K562 (cell line): ENCODE results near the gene ITGA6. TPM values are rescaled to one million over a fixed set of nuclear protein-coding genes. Genes with fewer than 3 reads are reported as not detected.

Source experiments
- ATAC-seq: fragments of 200-7000 bp; cut with Tn5 transposase; 3 replicates; pipeline ENCODE4 v1.9.1; 2020; ENCODE audit warnings: moderate library complexity
- BruUV-seq: library from RNA; stranded (reverse); fragments of 400-500 nt; replicated peaks from 2 replicates; lab custom pipeline; 2021; lab: Mats Ljungman, UMichigan
- CTCF ChIA-PET: fragments of 300-600 bp; formaldehyde crosslinking; extraction: SDS; loops from one replicate; lab custom pipeline; 2021; ENCODE audit warnings: low intra/inter-chr PET ratio; lab: Yijun Ruan, JAX
- POLR2A ChIA-PET: fragments of 300-600, 350-650 bp; sonication (Branson Sonifier 250); formaldehyde crosslinking; extraction: SDS; loops from one replicate; lab custom pipeline; 2021; ENCODE audit warnings: antibody characterized with exemption, inconsistent platforms; lab: Yijun Ruan, JAX
- DNase-seq, 4 experiments: peaks; one replicate each; pipeline versions ENCODE4 v3.0.0 to v3.0.0-alpha.2; 2011 to 2018; ENCODE audit warnings: low spot score in 3 of 4, mixed read lengths in 3 of 4; ENCODE audit errors: extremely low read depth in 1 of 4
- FAIRE-seq: peaks from 2 replicates; lab custom pipeline; 2011; peaks lifted over from hg19 to GRCh38; lab: Jason Lieb, UNC
- H2AFZ ChIP-seq: 2 replicates; pipeline ENCODE4 v1.6.0; 2011; ENCODE audit warnings: low read depth, low read length, control low read depth, inconsistent platforms
- H3K27ac ChIP-seq: fragments of 200-600 bp; 3 replicates; pipeline ENCODE4 v1.8.0; 2011; ENCODE audit warnings: low read depth, mild to moderate bottlenecking, control low read depth, inconsistent platforms, low read length, moderate library complexity, mixed read lengths; ENCODE audit errors: extremely low read depth
- H3K27me3 ChIP-seq, 2 experiments: fragments of 300-600 bp in 1 of 2; 2 replicates in 1 of 2; 3 replicates in 1 of 2; pipeline versions ENCODE4 v1.6.0 to v1.8.0; 2011; ENCODE audit warnings: inconsistent platforms in 2 of 2, low read length in 2 of 2, mild to moderate bottlenecking in 1 of 2, mixed read lengths in 1 of 2, moderate library complexity in 1 of 2; ENCODE audit not compliant: control insufficient read depth in 2 of 2, insufficient read depth in 2 of 2
- H3K36me3 ChIP-seq: fragments of 300-600 bp; 3 replicates; pipeline ENCODE4 v1.8.0; 2011; ENCODE audit warnings: mild to moderate bottlenecking, low read length, inconsistent platforms; ENCODE audit not compliant: control insufficient read depth, insufficient read depth
- H3K4me1 ChIP-seq, 2 experiments: fragments of 200-600 bp in 1 of 2; replicated peaks in 1 of 2; 2 replicates in 1 of 2; 3 replicates in 1 of 2; pipeline versions ENCODE4 v1.5.1 to v1.8.0; 2011; ENCODE audit warnings: inconsistent platforms in 2 of 2, low read length in 2 of 2, mild to moderate bottlenecking in 1 of 2, mixed read lengths in 1 of 2, moderate library complexity in 1 of 2; ENCODE audit not compliant: control insufficient read depth in 2 of 2, insufficient read depth in 2 of 2
- H3K4me2 ChIP-seq: 2 replicates; pipeline ENCODE4 v1.6.1; 2011; ENCODE audit warnings: low read length, control low read depth, inconsistent platforms, mixed read lengths; ENCODE audit not compliant: insufficient read depth
- H3K4me3 ChIP-seq: fragments of 200-600 bp; sonication (generic), shearing (Covaris generic); 2 replicates; pipeline ENCODE4 v1.5.1; 2016; ENCODE audit warnings: control low read depth, inconsistent platforms
- H3K79me2 ChIP-seq: fragments of 200-600 bp; 3 replicates; pipeline ENCODE4 v1.8.0; 2011; ENCODE audit warnings: low read length, inconsistent platforms; ENCODE audit not compliant: control insufficient read depth, insufficient read depth
- H3K9ac ChIP-seq, 2 experiments: 2 replicates each; pipeline versions ENCODE4 v1.6.0 to v1.6.1; 2011; ENCODE audit warnings: low read depth in 2 of 2, low read length in 2 of 2, control low read depth in 1 of 2, inconsistent platforms in 1 of 2, mild to moderate bottlenecking in 1 of 2, mixed read lengths in 1 of 2; ENCODE audit not compliant: insufficient read depth in 1 of 2
- H3K9me1 ChIP-seq: one replicate; pipeline ENCODE4 v1.6.0; 2011; ENCODE audit warnings: inconsistent platforms, mild to moderate bottlenecking, low read length, moderate library complexity; ENCODE audit not compliant: control insufficient read depth, insufficient read depth
- H3K9me3 ChIP-seq: replicated peaks from 2 replicates; pipeline ENCODE4 v1.5.1; 2011; ENCODE audit warnings: low read depth, low read length, inconsistent platforms; ENCODE audit not compliant: control insufficient read depth, insufficient read depth
- H4K20me1 ChIP-seq: replicated peaks from 2 replicates; pipeline ENCODE4 v1.6.1; 2011; ENCODE audit warnings: low read length, inconsistent platforms, mixed read lengths; ENCODE audit not compliant: control insufficient read depth, insufficient read depth
- HDAC2 ChIP-seq: fragments of 450-650 bp; IDR thresholded peaks from 2 replicates; pipeline ENCODE4 v1.6.1; 2016; ENCODE audit warnings: mild to moderate bottlenecking
- NCOA4 ChIP-seq: fragments of 450-650 bp; IDR thresholded peaks from 2 replicates; pipeline ENCODE4 v1.6.1; 2018; ENCODE audit warnings: mild to moderate bottlenecking; ENCODE audit not compliant: partially characterized antibody
- PTBP1 ChIP-seq: fragments of 200-400 bp; formaldehyde crosslinking; IDR thresholded peaks from 2 replicates; pipeline ENCODE4 v1.6.1; 2017; ENCODE audit warnings: low read depth, low read length
- RBFOX2 ChIP-seq: fragments of 200-400 bp; formaldehyde crosslinking; IDR thresholded peaks from 2 replicates; pipeline ENCODE4 v1.6.1; 2017; ENCODE audit warnings: low read depth, mild to moderate bottlenecking, low read length, moderate library complexity
- RBM39 ChIP-seq: fragments of 200-400 bp; formaldehyde crosslinking; optimal IDR thresholded peaks from 2 replicates; pipeline ENCODE3; 2018; ENCODE audit warnings: low read depth, low read length
- THRAP3 ChIP-seq: fragments of 450-650 bp; IDR thresholded peaks from 2 replicates; pipeline ENCODE4 v1.6.1; 2016; ENCODE audit warnings: mild to moderate bottlenecking, inconsistent platforms, borderline replicate concordance
- TOE1 ChIP-seq, 2 experiments: fragments of 450-650 bp in 1 of 2; sonication (generic) in 1 of 2; formaldehyde crosslinking in 1 of 2; IDR thresholded peaks; 2 replicates each; pipeline versions ENCODE4 v1.7.1 to v1.8.0; 2016 to 2022; ENCODE audit warnings: borderline replicate concordance in 2 of 2, mild to moderate bottlenecking in 2 of 2, antibody characterized with exemption in 1 of 2, inconsistent platforms in 1 of 2, low read depth in 1 of 2, missing genetic modification reagents in 1 of 2, moderate library complexity in 1 of 2
- WGBS: fragments of 100-300 bp; shearing (Covaris generic); methylation state at CpG from one replicate; pipeline ENCODE4 v1.1.6; 2016; ENCODE audit warnings: low coverage, mixed read lengths; ENCODE audit not compliant: insufficient coverage; ENCODE audit errors: missing lambda C conversion rate; 5-methylcytosine and 5-hydroxymethylcytosine counted together
- in situ Hi-C: fragments of 300-500 bp; cut with MboI; formaldehyde crosslinking; loops from 4 replicates; pipeline ENCODE4 v1.15.0; 2018; ENCODE audit warnings: inconsistent platforms, mixed read lengths
- intact Hi-C: fragments of 100-400 bp; cut with micrococcal nuclease; formaldehyde crosslinking; loops from 2 replicates; pipeline ENCODE4 v1.14.2; 2022
- polyA plus RNA-seq, 8 experiments: library from polyadenylated mRNA; depleted of rRNA in 4 of 8; stranded (reverse) in 5 of 8; unstranded in 3 of 8; fragments of >200 nt; fragmentation: Nextera tagmentation in 2 of 8; fragmentation: Illumina TruSeq in 1 of 8; extraction: Ambion mirVana in 2 of 8; extraction: Trizol in 1 of 8; gene quantifications; 2 replicates each; pipeline versions ENCODE4 v1.2.1 to v1.2.3, GENCODE V29; 2011 to 2014; ENCODE audit warnings: inconsistent platforms in 1 of 8, missing spikeins in 1 of 8
- total RNA-seq, 7 experiments: library from RNA; depleted of rRNA in 6 of 7; stranded (reverse); fragments of >200 nt in 6 of 7; fragmentation: Illumina TruSeq in 2 of 7; extraction: Trizol in 2 of 7; gene quantifications; 2 replicates each; pipeline versions ENCODE4 v1.2.1 to v1.2.3, GENCODE V29; 2011 to 2021; ENCODE audit warnings: low replicate concordance in 1 of 7
- TF ChIP-seq, protein P1 (sequence below), 2 experiments: fragments of 450-650 bp; IDR thresholded peaks; 2 replicates each; pipeline ENCODE4 v1.6.1; 2018; ENCODE audit warnings: mild to moderate bottlenecking in 2 of 2, low read depth in 1 of 2; ENCODE audit not compliant: partially characterized antibody in 2 of 2
- TF ChIP-seq, protein P2 (sequence below): fragments of 450-650 bp; IDR thresholded peaks from 2 replicates; pipeline ENCODE4 v1.6.1; 2017; ENCODE audit warnings: antibody characterized with exemption
- TF ChIP-seq, protein P3 (sequence below), 2 experiments: IDR thresholded peaks; 2 replicates each; pipeline ENCODE4 v1.6.1; 2012; ENCODE audit warnings: improper control_type of control experiment in 2 of 2, low read depth in 2 of 2, low read length in 2 of 2, borderline replicate concordance in 1 of 2

The ITGA6 gene
- total and polyA plus RNA-seq, 9 of the 15 experiments (the other 6 are each of a cell fraction or from before 2014, with no cell fraction given), result 0.01 to 0.29 (median 0.05) TPM; not detected in 5

DNA sequence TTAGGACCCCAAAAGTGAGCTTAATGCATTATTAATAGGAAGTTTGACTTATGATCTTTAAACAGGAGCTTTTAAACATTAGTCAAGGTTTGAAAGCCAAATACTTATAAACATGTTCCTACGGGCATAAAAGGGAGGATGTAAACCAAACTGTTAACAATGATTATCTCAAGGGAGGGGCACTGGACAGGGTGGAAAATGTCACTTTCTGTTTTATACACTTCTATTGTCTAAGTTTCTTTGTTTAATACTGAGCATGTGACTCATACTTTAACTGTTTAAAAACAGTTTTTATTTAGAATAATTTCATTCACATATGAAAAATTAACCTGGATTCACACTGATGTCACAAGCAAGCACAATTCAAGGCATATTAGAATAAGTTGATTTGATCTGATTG is 18.3 kb upstream of the ITGA6 start (continued):
- TF ChIP-seq, protein P1, sequence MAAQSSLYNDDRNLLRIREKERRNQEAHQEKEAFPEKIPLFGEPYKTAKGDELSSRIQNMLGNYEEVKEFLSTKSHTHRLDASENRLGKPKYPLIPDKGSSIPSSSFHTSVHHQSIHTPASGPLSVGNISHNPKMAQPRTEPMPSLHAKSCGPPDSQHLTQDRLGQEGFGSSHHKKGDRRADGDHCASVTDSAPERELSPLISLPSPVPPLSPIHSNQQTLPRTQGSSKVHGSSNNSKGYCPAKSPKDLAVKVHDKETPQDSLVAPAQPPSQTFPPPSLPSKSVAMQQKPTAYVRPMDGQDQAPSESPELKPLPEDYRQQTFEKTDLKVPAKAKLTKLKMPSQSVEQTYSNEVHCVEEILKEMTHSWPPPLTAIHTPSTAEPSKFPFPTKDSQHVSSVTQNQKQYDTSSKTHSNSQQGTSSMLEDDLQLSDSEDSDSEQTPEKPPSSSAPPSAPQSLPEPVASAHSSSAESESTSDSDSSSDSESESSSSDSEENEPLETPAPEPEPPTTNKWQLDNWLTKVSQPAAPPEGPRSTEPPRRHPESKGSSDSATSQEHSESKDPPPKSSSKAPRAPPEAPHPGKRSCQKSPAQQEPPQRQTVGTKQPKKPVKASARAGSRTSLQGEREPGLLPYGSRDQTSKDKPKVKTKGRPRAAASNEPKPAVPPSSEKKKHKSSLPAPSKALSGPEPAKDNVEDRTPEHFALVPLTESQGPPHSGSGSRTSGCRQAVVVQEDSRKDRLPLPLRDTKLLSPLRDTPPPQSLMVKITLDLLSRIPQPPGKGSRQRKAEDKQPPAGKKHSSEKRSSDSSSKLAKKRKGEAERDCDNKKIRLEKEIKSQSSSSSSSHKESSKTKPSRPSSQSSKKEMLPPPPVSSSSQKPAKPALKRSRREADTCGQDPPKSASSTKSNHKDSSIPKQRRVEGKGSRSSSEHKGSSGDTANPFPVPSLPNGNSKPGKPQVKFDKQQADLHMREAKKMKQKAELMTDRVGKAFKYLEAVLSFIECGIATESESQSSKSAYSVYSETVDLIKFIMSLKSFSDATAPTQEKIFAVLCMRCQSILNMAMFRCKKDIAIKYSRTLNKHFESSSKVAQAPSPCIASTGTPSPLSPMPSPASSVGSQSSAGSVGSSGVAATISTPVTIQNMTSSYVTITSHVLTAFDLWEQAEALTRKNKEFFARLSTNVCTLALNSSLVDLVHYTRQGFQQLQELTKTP (IDR thresholded peaks at IDR 0.05; ENCODE audit: low read depth in 1 of 2, partially characterized antibody in 2 of 2), result no peak
- no peak for TF ChIP-seq TOE1 (IDR thresholded peaks at IDR 0.05; ENCODE audit: borderline replicate concordance)
- no peak for TF ChIP-seq TOE1 (CRISPR knock-in tag; IDR thresholded peaks at IDR 0.05; ENCODE audit: borderline replicate concordance, low read depth)
- TF ChIP-seq THRAP3, result no peak

DNA sequence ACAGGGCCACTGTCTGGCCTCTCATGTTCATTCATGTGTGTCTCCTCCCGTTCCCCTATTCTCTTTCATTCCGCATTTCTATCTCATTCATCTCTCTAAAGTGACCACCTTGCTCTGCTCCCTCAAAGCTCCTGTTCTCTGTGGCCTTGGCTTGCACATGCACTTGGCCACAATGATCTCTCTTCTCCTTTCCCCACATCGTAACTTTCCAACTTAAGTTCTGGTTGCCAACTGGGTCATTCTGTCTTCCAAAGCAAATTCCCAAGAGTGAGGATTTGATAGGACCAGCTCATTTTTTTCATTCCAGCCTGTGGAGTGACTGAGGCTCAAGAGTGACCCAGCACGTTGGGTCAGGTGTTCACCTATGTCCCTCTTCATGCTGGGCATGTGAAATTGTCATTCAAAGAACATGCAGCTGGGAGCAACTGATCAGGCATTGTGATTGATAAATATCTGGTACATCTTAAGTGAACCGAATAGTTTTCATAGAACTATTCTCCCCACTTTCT is 14.3 kb upstream of the ITGA6 start:
- ATAC-seq, result no peak
- H4K20me1 ChIP-seq, result no peaks in the 10 kb centered on the region
- no peak overlapping the region for H3K9ac ChIP-seq
- POLR2A ChIA-PET, result interaction anchor here (0.6 to 1.0 kb wide), 3 partner anchors 10 to 119 kb away, joined by 3 to 5 read pairs (median 4); no protein-coding TSS in a partner anchor
- no peaks in the 10 kb centered on the region for H3K9me1 ChIP-seq
- H3K4me3 ChIP-seq, result no peak overlapping the region
- CTCF ChIA-PET, result no interaction called here
- no peaks in the 10 kb centered on the region for H3K36me3 ChIP-seq
- no peak for FAIRE-seq
- no peak overlapping the region for H3K4me2 ChIP-seq
- H3K4me1 ChIP-seq, result no peaks in the 10 kb centered on the region
- 1% methylated on average over 5 of the region's 5 CpGs for WGBS
- no peak for DNase-seq
- no peaks in the 10 kb centered on the region for H3K9me3 ChIP-seq
- H3K79me2 ChIP-seq, result no peaks in the 10 kb centered on the region
- H3K27me3 ChIP-seq, result no peaks in the 10 kb centered on the region; a peak in 1 of 5 replicates
- H2AFZ ChIP-seq, result no peak overlapping the region
- H3K27ac ChIP-seq, result no peak overlapping the region
- intact Hi-C loops (no loop called here), in situ Hi-C loops (no loop called here)
- BruUV-seq, result no TSS peak
- TF ChIP-seq RBFOX2 (no peak), HDAC2 (no peak), RBM39 (no peak), NCOA4 (no peak), PTBP1 (no peak)
- TF ChIP-seq, protein P2, sequence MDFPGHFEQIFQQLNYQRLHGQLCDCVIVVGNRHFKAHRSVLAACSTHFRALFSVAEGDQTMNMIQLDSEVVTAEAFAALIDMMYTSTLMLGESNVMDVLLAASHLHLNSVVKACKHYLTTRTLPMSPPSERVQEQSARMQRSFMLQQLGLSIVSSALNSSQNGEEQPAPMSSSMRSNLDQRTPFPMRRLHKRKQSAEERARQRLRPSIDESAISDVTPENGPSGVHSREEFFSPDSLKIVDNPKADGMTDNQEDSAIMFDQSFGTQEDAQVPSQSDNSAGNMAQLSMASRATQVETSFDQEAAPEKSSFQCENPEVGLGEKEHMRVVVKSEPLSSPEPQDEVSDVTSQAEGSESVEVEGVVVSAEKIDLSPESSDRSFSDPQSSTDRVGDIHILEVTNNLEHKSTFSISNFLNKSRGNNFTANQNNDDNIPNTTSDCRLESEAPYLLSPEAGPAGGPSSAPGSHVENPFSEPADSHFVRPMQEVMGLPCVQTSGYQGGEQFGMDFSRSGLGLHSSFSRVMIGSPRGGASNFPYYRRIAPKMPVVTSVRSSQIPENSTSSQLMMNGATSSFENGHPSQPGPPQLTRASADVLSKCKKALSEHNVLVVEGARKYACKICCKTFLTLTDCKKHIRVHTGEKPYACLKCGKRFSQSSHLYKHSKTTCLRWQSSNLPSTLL, result no peak
- TF ChIP-seq, protein P3, sequence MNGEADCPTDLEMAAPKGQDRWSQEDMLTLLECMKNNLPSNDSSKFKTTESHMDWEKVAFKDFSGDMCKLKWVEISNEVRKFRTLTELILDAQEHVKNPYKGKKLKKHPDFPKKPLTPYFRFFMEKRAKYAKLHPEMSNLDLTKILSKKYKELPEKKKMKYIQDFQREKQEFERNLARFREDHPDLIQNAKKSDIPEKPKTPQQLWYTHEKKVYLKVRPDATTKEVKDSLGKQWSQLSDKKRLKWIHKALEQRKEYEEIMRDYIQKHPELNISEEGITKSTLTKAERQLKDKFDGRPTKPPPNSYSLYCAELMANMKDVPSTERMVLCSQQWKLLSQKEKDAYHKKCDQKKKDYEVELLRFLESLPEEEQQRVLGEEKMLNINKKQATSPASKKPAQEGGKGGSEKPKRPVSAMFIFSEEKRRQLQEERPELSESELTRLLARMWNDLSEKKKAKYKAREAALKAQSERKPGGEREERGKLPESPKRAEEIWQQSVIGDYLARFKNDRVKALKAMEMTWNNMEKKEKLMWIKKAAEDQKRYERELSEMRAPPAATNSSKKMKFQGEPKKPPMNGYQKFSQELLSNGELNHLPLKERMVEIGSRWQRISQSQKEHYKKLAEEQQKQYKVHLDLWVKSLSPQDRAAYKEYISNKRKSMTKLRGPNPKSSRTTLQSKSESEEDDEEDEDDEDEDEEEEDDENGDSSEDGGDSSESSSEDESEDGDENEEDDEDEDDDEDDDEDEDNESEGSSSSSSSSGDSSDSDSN (IDR thresholded peaks at IDR 0.05; ENCODE audit: borderline replicate concordance in 1 of 2, low read depth in 2 of 2, low read length in 2 of 2), result no peak
